ENCODE measurements around the gene BTBD17. TPM values are rescaled to one million over a fixed set of nuclear protein-coding genes. Genes with fewer than 3 reads are reported as not detected.

Gene BTBD17
- total and polyA plus RNA-seq, 2 of the 8 experiments (the other 6 are each of a cell fraction or from before 2014, with no cell fraction given): 7.0 to 14.8 TPM

DNA sequence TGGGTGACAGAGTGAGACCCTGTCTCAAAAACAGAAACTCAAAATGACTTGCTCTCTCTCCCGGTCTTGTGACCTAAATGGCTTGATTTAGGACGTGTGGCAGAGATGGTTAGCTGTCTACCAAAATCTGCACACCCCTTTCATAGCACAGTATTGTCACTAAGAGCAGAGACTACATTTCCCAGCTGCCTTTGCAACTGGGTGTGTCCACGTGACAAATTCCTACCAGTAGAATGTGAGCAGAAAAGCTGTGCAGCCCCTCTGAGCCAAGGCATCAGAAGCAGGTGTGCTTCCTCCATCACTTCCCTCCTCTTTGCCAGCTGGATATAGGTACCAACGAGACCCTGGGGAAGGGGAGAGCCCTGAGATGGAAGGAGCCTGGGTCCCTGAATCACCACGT is 31.2 kb upstream of the BTBD17 start (continued):
- TF ChIP-seq HDAC2 (IDR thresholded peaks at IDR 0.05; ENCODE audit: borderline replicate concordance in 1 of 2, low read depth in 2 of 2, low read length in 2 of 2): no peak
- TF ChIP-seq, protein P1, sequence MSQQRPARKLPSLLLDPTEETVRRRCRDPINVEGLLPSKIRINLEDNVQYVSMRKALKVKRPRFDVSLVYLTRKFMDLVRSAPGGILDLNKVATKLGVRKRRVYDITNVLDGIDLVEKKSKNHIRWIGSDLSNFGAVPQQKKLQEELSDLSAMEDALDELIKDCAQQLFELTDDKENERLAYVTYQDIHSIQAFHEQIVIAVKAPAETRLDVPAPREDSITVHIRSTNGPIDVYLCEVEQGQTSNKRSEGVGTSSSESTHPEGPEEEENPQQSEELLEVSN (IDR thresholded peaks at IDR 0.05): 0 out of 2 replicates have a peak, but pooled peaks have one; percentile 26
- TF ChIP-seq, protein P2, sequence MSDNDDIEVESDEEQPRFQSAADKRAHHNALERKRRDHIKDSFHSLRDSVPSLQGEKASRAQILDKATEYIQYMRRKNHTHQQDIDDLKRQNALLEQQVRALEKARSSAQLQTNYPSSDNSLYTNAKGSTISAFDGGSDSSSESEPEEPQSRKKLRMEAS (IDR thresholded peaks at IDR 0.05): 0 out of 2 replicates have a peak, but pooled peaks have one; percentile 9
